PC-9 (cell line): ENCODE results near the gene ASRGL1. TPM values are rescaled to one million over a fixed set of nuclear protein-coding genes. Genes with fewer than 3 reads are reported as not detected.

Source experiments
- BruUV-seq: library from RNA; stranded (reverse); fragments of 400-500 nt; replicated peaks from 2 replicates; lab custom pipeline; 2021; lab: Mats Ljungman, UMichigan
- CTCF ChIA-PET: fragments of 300-600 bp; sonication (Branson Sonifier 250); formaldehyde crosslinking; loops from one replicate; lab custom pipeline; 2022; ENCODE audit warnings: antibody characterized with exemption; lab: Charles Lee
- POLR2A ChIA-PET: fragments of 300-600 bp; sonication (Branson Sonifier 250); formaldehyde crosslinking; loops from one replicate; lab custom pipeline; 2022; ENCODE audit warnings: antibody characterized with exemption; ENCODE audit not compliant: unreplicated experiment; lab: Charles Lee
- DNase-seq, 2 experiments: peaks; one replicate each; pipeline versions ENCODE4 v3.0.0 to v3.0.0-alpha.2; 2015 to 2022; ENCODE audit warnings: mixed read lengths in 1 of 2
- H2AFZ ChIP-seq: fragments of 200-600 bp; sonication (generic); 2 replicates; pipeline ENCODE4 v1.8.1; 2017; ENCODE audit warnings: antibody characterized with exemption
- H3F3A ChIP-seq: fragments of 200-600 bp; sonication (generic); 2 replicates; pipeline ENCODE4 v1.8.1; 2017; ENCODE audit warnings: antibody characterized with exemption, mild to moderate bottlenecking, low read depth; ENCODE audit not compliant: insufficient read depth
- H3K27ac ChIP-seq: fragments of 200-600 bp; sonication (generic); 2 replicates; pipeline ENCODE4 v1.6.1; 2016; ENCODE audit warnings: mixed run types
- H3K27me3 ChIP-seq: fragments of 200-600 bp; sonication (generic); 2 replicates; pipeline ENCODE4 v1.6.1; 2016; ENCODE audit warnings: low read depth, mixed run types; ENCODE audit not compliant: insufficient read depth
- H3K36me3 ChIP-seq: fragments of 200-600 bp; sonication (generic); 2 replicates; pipeline ENCODE4 v1.6.1; 2016; ENCODE audit warnings: low read depth, mixed run types
- H3K4me1 ChIP-seq: fragments of 200-600 bp; sonication (generic); replicated peaks from 2 replicates; pipeline ENCODE4 v1.6.1; 2016; ENCODE audit warnings: mixed run types; ENCODE audit not compliant: insufficient read depth
- H3K4me2 ChIP-seq: fragments of 200-600 bp; sonication (generic); 2 replicates; pipeline ENCODE4 v1.6.1; 2017; ENCODE audit warnings: mixed run types
- H3K4me3 ChIP-seq: fragments of 200-600 bp; sonication (generic); 2 replicates; pipeline ENCODE4 v1.6.1; 2016; ENCODE audit warnings: mixed run types
- H3K79me2 ChIP-seq: fragments of 200-600 bp; sonication (generic); 2 replicates; pipeline ENCODE4 v1.6.1; 2017; ENCODE audit warnings: low read depth, mixed run types
- H3K9me2 ChIP-seq: fragments of 200-600 bp; sonication (generic); 2 replicates; pipeline ENCODE4 v1.8.1; 2017; ENCODE audit warnings: mild to moderate bottlenecking; ENCODE audit not compliant: insufficient read depth
- H3K9me3 ChIP-seq: fragments of 200-600 bp; sonication (generic); 2 replicates; pipeline ENCODE4 v1.8.1; 2016; ENCODE audit warnings: low read depth; ENCODE audit not compliant: insufficient read depth
- H4K20me1 ChIP-seq: fragments of 200-600 bp; sonication (generic); 2 replicates; pipeline ENCODE4 v1.8.1; 2017; ENCODE audit not compliant: insufficient read depth
- CTCF ChIP-seq: fragments of 200-600 bp; sonication (generic); conservative IDR thresholded peaks from 2 replicates; pipeline ENCODE4 v1.6.1; 2017; ENCODE audit warnings: mixed run types, antibody characterized with exemption, mild to moderate bottlenecking, moderate library complexity
- EZH2 ChIP-seq: fragments of 200-600 bp; sonication (generic); IDR thresholded peaks from 2 replicates; pipeline ENCODE4 v1.8.0; 2017; ENCODE audit warnings: antibody characterized with exemption, low read depth
- intact Hi-C: fragments of 100-400 bp; cut with micrococcal nuclease; formaldehyde crosslinking; loops from one replicate; pipeline ENCODE4 v1.10.0; 2022; ENCODE audit not compliant: unreplicated experiment
- total RNA-seq: library from RNA; stranded (reverse); gene quantifications from 2 replicates; pipeline ENCODE4 v1.2.3, GENCODE V29; 2021

ASRGL1 gene
- total RNA-seq, 1 experiment from 2014 or later, result 8.4 TPM

- POLR2A ChIA-PET, result interaction anchor here (0.6 kb wide), 1 partner anchor 55 kb away, joined by 8 read pairs; no protein-coding TSS in a partner anchor
- H3K79me2 ChIP-seq, result no peaks in the 10 kb centered on the region
- BruUV-seq, result no TSS peak
- H3K4me1 ChIP-seq, result peaks cover 45% of the 10 kb centered on the region
- H3F3A ChIP-seq, result peaks cover 50% of the 10 kb centered on the region
- CTCF ChIA-PET, result interaction anchor here (0.6 to 2.1 kb wide), 4 partner anchors 30 to 579 kb away, joined by 3 to 8 read pairs (median 4); no protein-coding TSS in a partner anchor
- TF ChIP-seq CTCF, result no peak
- no peaks in the 10 kb centered on the region for H3K27me3 ChIP-seq
- no peaks in the 10 kb centered on the region for H3K9me3 ChIP-seq
- H3K27ac ChIP-seq, result peak overlapping the region; percentile 91
- H2AFZ ChIP-seq, result no peak overlapping the region
- no peaks in the 10 kb centered on the region for H3K9me2 ChIP-seq
- H3K4me2 ChIP-seq, result no peak overlapping the region
- intact Hi-C loops, result no loop called here
- no peaks in the 10 kb centered on the region for H4K20me1 ChIP-seq
- H3K4me3 ChIP-seq, result no peak overlapping the region
- no peaks in the 10 kb centered on the region for H3K36me3 ChIP-seq
- no peak for DNase-seq
These were observed 91.8 kb downstream of the ASRGL1 start for GRCh38 chr11:62428871-62429560.

- Histone ChIP-seq H2AFZ (no peak overlapping the region), H3K4me3 (no peak overlapping the region), H3K4me2 (no peak overlapping the region), H3F3A (peaks cover 42% of the 10 kb centered on the region), H3K79me2 (no peaks in the 10 kb centered on the region), H3K9me3 (no peaks in the 10 kb centered on the region), H4K20me1 (no peaks in the 10 kb centered on the region), H3K27ac (no peak overlapping the region), H3K27me3 (no peaks in the 10 kb centered on the region), H3K9me2 (no peaks in the 10 kb centered on the region), H3K36me3 (no peaks in the 10 kb centered on the region), H3K4me1 (peaks cover 40% of the 10 kb centered on the region)
- POLR2A ChIA-PET, result no interaction called here
- CTCF ChIA-PET, result no interaction called here
- TF ChIP-seq EZH2, result no peak
- TF ChIP-seq CTCF, result no peak
- no peak for DNase-seq
- intact Hi-C loops, result no loop called here
- BruUV-seq, result no TSS peak
These were observed 93.2 kb downstream of the ASRGL1 start for GRCh38 chr11:62430425-62430824.

- no peaks in the 10 kb centered on the region for H3K79me2 ChIP-seq
- BruUV-seq, result no TSS peak
- TF ChIP-seq EZH2 (no peak), CTCF (no peak)
- peaks cover 34% of the 10 kb centered on the region for H3F3A ChIP-seq
- no peaks in the 10 kb centered on the region for H3K36me3 ChIP-seq
- H3K9me3 ChIP-seq, result no peaks in the 10 kb centered on the region
- H2AFZ ChIP-seq, result no peak overlapping the region
- H3K27me3 ChIP-seq, result no peaks in the 10 kb centered on the region
- DNase-seq, result no peak
- intact Hi-C loops, result no loop called here
- H3K27ac ChIP-seq, result no peak overlapping the region
- no peaks in the 10 kb centered on the region for H4K20me1 ChIP-seq
- H3K4me3 ChIP-seq, result no peak overlapping the region
- no peaks in the 10 kb centered on the region for H3K9me2 ChIP-seq
- ChIA-PET CTCF (no interaction called here), POLR2A (no interaction called here)
- H3K4me1 ChIP-seq, result peaks cover 31% of the 10 kb centered on the region
- no peak overlapping the region for H3K4me2 ChIP-seq
These were observed 94.1 kb downstream of the ASRGL1 start for GRCh38 chr11:62431171-62431901.
